PC-3 (cell line): ENCODE measurements around the gene PRRX1.

Source experiments
- EZH2 ChIP-seq: fragments of 300-600 bp; sonication (generic); IDR thresholded peaks from one replicate; pipeline ENCODE4 v1.6.1; 2017; ENCODE audit warnings: antibody characterized with exemption, mild to moderate bottlenecking, low read length; ENCODE audit not compliant: unreplicated experiment
- EZH2phosphoT487 ChIP-seq: fragments of 300-600 bp; sonication (generic); IDR thresholded peaks from 2 replicates; pipeline ENCODE4 v1.6.1; 2018; ENCODE audit warnings: mild to moderate bottlenecking, antibody characterized with exemption, low read length, borderline replicate concordance
- TF ChIP-seq, protein P1 (sequence below): fragments of 300-600 bp; sonication (generic); conservative IDR thresholded peaks from 2 replicates; pipeline ENCODE4 v1.5.1; 2017; ENCODE audit warnings: antibody characterized with exemption, low read depth, mild to moderate bottlenecking, low read length

DNA sequence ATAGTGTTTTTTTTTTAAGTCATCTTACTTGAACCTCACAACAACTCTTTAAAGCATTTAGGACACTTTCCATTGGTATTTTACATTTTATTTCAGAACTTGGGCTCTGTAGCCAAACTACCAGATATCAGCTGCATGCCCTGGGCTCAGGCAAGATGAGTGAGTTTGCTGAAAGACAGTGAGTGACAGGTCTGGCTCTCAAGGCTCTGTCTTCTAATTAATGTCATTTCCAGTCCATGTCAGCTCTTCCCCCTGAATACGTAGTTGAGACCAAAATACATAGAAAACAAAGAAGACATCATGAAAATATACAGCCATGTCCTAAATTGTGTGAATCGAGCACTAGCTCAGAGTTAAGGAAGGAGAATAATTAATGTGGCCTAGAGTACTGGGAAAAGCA is 39.7 kb downstream of the PRRX1 start:
- TF ChIP-seq, protein P1, sequence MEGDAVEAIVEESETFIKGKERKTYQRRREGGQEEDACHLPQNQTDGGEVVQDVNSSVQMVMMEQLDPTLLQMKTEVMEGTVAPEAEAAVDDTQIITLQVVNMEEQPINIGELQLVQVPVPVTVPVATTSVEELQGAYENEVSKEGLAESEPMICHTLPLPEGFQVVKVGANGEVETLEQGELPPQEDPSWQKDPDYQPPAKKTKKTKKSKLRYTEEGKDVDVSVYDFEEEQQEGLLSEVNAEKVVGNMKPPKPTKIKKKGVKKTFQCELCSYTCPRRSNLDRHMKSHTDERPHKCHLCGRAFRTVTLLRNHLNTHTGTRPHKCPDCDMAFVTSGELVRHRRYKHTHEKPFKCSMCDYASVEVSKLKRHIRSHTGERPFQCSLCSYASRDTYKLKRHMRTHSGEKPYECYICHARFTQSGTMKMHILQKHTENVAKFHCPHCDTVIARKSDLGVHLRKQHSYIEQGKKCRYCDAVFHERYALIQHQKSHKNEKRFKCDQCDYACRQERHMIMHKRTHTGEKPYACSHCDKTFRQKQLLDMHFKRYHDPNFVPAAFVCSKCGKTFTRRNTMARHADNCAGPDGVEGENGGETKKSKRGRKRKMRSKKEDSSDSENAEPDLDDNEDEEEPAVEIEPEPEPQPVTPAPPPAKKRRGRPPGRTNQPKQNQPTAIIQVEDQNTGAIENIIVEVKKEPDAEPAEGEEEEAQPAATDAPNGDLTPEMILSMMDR = no peak
- TF ChIP-seq EZH2 = no peak
- TF ChIP-seq EZH2phosphoT487 = no peak
